Activated naive CD8-positive, alpha-beta T cell treated with anti-CD3 and anti-CD28 coated beads, Interleukin-2, amount 10 ng/mL, durations not matched to agents 7 days and 5 days (primary cell): ENCODE results near the gene PLS1. TPM values are rescaled to one million over a fixed set of nuclear protein-coding genes. Genes with fewer than 3 reads are reported as not detected.

Experiments
- ATAC-seq: fragments of 150-1000 bp; cut with Tn5 transposase; one replicate; pipeline ENCODE4 v1.10.0; 2021; ENCODE audit warnings: low read depth, moderate library complexity
- POLR2A ChIA-PET: fragments of 350-600 bp; sonication (Branson Sonifier 250); formaldehyde crosslinking; loops from one replicate; lab custom pipeline; 2021; ENCODE audit warnings: antibody characterized with exemption; lab: Charles Lee
- DNase-seq: peaks from one replicate; pipeline ENCODE4 v3.0.0; 2021
- H3K27ac Mint-ChIP-seq: one replicate; pipeline ENCODE4 v1.8.0; 2022; ENCODE audit warnings: mild to moderate bottlenecking, mixed read lengths
- H3K27me3 Mint-ChIP-seq: one replicate; pipeline ENCODE4 v1.8.0; 2022; ENCODE audit warnings: mild to moderate bottlenecking, moderate library complexity, mixed read lengths
- H3K36me3 Mint-ChIP-seq: one replicate; pipeline ENCODE4 v1.8.0; 2021; ENCODE audit warnings: mild to moderate bottlenecking, mixed read lengths
- H3K4me1 Mint-ChIP-seq: one replicate; pipeline ENCODE4 v1.8.0; 2021; ENCODE audit warnings: mixed read lengths
- H3K4me3 Mint-ChIP-seq: one replicate; pipeline ENCODE4 v1.8.0; 2022; ENCODE audit warnings: mild to moderate bottlenecking, moderate library complexity, mixed read lengths
- H3K9me3 Mint-ChIP-seq: one replicate; pipeline ENCODE4 v1.8.0; 2021; ENCODE audit warnings: mixed read lengths
- total RNA-seq, 2 experiments: library from RNA; stranded (reverse); gene quantifications; one replicate each; pipeline ENCODE4 v1.2.3, GENCODE V29; 2021

Gene PLS1
- total RNA-seq, 2 experiments from 2014 or later = 2.6 to 3.1 TPM

DNA sequence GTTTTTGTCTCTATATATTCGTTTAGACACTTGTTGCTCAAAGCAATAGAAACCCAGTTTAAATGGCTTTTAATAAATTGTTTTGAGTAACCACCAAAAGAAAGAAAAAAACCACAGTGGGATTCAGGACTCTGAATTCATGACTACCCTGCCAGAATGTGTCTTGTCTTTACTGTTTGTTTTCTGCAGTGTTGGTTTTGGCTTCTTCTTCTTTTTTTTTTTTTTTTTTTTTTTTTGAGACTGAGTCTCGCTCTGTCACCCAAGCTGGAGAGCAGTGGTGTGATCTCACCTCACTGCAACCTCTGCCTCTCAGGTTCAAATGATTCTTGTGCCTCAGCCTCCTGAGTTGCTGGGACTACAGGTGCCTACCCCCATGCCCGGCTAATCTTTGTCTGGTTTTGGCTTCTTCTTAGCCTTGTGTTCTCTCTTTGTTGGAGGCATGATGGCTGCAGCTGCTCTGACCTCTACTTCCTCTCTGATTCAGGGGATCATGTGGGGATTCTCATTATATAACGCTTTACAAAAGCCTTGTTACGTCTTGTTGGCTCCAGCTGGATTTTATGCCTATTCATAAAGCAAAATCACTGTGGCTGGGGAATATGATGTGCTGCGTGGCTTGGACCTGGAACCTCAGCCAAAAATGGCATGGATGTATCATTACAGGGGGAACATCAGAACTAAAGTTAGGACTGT lies 54.0 kb downstream of the PLS1 start:
- POLR2A ChIA-PET = no interaction called here
- no peaks in the 10 kb centered on the region for H3K36me3 Mint-ChIP-seq

DNA sequence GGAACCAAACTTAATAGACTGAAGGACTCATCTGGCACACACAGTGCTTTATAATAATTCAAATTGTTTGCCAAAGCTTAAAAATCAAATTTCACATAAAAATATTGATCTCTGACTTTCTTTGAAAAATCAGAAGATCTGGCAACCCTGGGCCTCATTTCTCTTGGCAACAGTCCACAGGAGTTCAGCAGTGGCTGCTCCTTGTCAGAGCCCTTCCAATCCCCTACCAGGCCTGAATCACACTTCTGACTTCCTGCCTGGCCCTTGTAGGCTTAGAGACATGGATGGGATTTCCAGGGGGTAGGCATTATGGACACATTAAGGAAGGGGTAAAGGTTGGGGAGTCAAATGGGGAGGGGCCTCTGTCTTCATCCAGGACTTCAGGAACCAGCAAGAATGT lies 55.5 kb downstream of the PLS1 start:
- H3K36me3 Mint-ChIP-seq = no peaks in the 10 kb centered on the region
- POLR2A ChIA-PET = no interaction called here
- H3K27me3 Mint-ChIP-seq = no peaks in the 10 kb centered on the region
- no peak overlapping the region for H3K4me3 Mint-ChIP-seq
- H3K9me3 Mint-ChIP-seq = no peaks in the 10 kb centered on the region
- H3K4me1 Mint-ChIP-seq = no peaks in the 10 kb centered on the region
- no peak for DNase-seq
- ATAC-seq = no peak
- no peak overlapping the region for H3K27ac Mint-ChIP-seq

More for the DNA sequence above, 54.0 kb downstream of the PLS1 start:
- no peak overlapping the region for H3K27ac Mint-ChIP-seq
- DNase-seq (no peak), ATAC-seq (no peak)
- H3K4me3 Mint-ChIP-seq = no peak overlapping the region
- H3K27me3 Mint-ChIP-seq = no peaks in the 10 kb centered on the region
- no peaks in the 10 kb centered on the region for H3K9me3 Mint-ChIP-seq
- no peaks in the 10 kb centered on the region for H3K4me1 Mint-ChIP-seq

DNA sequence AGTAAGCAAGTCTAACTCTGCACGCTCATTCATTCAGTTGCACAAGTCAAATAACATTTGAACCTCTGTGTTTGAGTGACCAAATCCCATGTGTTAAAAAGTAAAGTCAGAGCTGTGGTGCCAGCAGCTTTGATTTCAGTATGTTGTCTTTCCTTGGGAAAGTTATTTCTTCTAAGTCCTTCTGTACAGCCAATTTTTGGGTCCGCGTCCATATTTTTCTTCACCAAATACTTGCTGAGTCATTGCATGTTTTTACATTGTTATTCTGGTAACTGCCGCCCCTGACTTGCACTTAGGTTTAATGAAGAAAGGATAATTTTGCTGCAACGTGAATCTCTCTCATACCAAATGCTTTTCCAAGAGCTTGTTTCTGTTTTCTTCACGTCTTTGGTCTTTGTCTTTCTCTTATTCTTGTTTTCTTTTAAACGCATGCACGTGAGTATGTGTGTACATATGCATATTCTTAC lies 56.7 kb downstream of the PLS1 start:
- Mint-ChIP-seq H3K27me3 (no peaks in the 10 kb centered on the region), H3K27ac (no peak overlapping the region), H3K4me3 (no peak overlapping the region), H3K4me1 (no peaks in the 10 kb centered on the region), H3K9me3 (no peaks in the 10 kb centered on the region), H3K36me3 (no peaks in the 10 kb centered on the region)
- POLR2A ChIA-PET = no interaction called here
- ATAC-seq = no peak
- no peak for DNase-seq

DNA sequence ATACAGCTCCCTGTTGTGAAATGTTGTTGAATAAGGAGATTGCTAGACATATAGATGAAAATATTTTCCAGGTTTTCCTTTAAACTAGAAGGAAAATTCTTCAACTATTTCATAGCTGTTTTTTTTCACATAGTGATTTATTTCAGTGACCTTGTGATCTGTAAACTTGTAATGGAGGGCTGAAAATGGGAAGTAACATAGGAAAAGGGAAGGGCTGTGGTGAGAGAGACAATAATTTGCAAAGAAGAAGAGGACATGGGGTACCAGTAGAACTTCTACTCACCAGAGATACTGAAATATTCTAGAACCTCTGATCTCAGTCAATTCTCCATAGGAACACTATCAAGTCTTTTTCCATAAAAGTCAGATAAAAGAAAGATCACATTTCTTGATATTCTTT lies 60.4 kb downstream of the PLS1 start:
- POLR2A ChIA-PET = no interaction called here
- DNase-seq (no peak), ATAC-seq (no peak)
- Mint-ChIP-seq H3K4me3 (no peak overlapping the region), H3K9me3 (no peaks in the 10 kb centered on the region), H3K27me3 (no peaks in the 10 kb centered on the region), H3K4me1 (no peaks in the 10 kb centered on the region), H3K27ac (no peak overlapping the region), H3K36me3 (no peaks in the 10 kb centered on the region)

DNA sequence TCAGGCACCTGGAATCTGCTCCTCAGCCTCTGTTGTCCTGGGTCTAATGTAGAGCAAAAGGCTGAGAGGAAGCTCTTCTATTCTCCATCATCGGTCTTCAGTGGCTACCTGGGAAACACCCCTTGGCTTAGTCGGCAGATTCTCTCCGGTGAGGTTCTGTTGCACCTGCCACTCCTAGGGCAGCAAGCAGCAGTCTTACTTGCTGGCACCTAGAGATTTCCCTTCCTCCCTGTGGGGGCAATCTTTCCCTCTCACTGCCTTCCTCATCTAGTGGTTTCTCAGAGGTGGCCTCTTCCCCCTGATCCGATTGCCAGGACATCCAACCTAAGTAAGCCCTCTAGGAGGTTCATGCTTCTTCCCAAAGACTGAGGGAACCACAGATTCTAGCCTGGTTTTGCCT lies 60.8 kb downstream of the PLS1 start:
- ATAC-seq (no peak), DNase-seq (no peak)
- Mint-ChIP-seq H3K27me3 (no peaks in the 10 kb centered on the region), H3K27ac (no peak overlapping the region), H3K4me1 (no peaks in the 10 kb centered on the region), H3K36me3 (no peaks in the 10 kb centered on the region), H3K4me3 (no peak overlapping the region), H3K9me3 (no peaks in the 10 kb centered on the region)
- POLR2A ChIA-PET = no interaction called here

DNA sequence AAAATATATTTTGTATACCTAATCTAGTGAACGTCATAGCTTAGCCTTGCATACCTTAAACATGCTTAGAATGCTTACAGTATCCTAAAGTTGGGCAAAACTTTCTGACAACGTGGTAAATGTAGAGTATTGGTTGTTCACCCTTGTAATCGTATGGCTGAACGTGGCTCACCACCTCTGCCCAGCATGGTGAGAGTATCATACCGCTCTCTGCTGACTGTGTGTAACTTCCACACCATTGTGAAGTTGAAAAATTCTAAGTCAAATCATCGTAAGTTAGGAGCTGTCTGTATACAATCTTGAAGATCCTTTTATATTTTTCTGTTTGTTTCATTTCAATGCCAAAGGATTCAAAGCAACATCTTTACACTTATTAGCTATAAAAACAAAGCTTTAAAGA lies 64.2 kb downstream of the PLS1 start:
- Mint-ChIP-seq H3K4me1 (no peaks in the 10 kb centered on the region), H3K4me3 (no peak overlapping the region), H3K27ac (no peak overlapping the region), H3K36me3 (no peaks in the 10 kb centered on the region), H3K27me3 (no peaks in the 10 kb centered on the region), H3K9me3 (no peaks in the 10 kb centered on the region)
- DNase-seq (no peak), ATAC-seq (no peak)
- POLR2A ChIA-PET = no interaction called here

DNA sequence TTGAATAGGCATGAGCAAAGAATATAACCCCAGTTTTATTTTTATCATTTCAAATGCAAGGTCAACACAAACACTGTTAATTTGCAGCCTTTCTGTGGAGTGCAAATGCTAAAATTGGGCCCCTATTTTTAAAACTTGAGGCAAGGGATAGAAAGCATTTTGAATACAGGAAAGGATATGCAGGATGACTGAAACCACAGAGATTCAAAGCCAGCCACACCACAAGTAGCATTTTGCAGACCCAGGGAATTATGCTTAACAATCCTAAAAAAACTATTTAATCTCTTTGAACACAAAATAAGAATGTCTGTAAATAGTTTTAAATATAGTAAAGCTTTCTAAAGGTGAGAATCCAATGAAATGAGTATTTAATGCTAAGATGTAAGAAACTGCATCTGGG lies 64.7 kb downstream of the PLS1 start:
- Mint-ChIP-seq H3K9me3 (no peaks in the 10 kb centered on the region), H3K27ac (no peak overlapping the region), H3K36me3 (no peaks in the 10 kb centered on the region), H3K4me3 (no peak overlapping the region), H3K27me3 (no peaks in the 10 kb centered on the region), H3K4me1 (no peaks in the 10 kb centered on the region)
- no peak for ATAC-seq
- DNase-seq = no peak
- POLR2A ChIA-PET = no interaction called here

DNA sequence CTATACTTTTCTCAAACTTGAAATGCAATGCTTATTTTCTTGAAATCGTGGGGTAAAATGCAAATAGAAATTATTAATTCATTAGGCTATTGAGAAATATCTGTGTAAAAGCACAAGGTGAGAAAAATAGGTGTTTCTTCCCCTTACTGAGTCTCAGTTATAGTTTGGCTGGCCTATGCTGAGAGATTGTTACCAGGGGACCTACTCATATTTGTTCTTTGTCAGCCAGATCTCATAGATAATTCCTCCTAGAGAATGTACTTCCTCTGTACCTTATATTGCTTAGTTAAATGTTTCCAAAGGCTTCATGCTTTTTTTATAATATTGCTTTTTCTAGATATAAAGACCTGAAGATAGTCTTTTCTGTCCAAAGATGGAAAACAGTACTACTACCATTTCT lies 67.7 kb downstream of the PLS1 start:
- ATAC-seq (no peak), DNase-seq (no peak)
- H3K9me3 Mint-ChIP-seq = no peaks in the 10 kb centered on the region
- POLR2A ChIA-PET = no interaction called here
- H3K36me3 Mint-ChIP-seq = no peaks in the 10 kb centered on the region
- H3K4me3 Mint-ChIP-seq = no peak overlapping the region
- H3K27me3 Mint-ChIP-seq = no peaks in the 10 kb centered on the region
- no peaks in the 10 kb centered on the region for H3K4me1 Mint-ChIP-seq
- no peak overlapping the region for H3K27ac Mint-ChIP-seq

DNA sequence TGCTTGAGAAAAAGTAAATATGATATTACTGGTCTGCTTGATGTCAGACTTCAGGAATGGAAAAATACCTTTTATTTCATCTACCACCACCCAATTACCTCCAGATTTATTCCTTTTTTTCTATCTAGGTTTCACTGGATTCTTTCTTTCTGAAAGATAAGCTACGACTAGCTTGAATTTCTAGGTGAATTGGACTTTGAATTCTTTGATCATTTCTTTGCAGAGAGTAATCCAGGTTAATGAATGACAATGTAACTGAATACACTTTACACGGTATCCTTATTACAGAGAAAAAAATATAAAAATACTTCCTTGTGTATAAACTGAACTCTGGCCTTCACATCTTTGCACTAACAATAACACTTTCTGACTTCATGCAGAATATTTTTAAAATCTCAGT lies 68.1 kb downstream of the PLS1 start:
- POLR2A ChIA-PET = no interaction called here
- no peak for DNase-seq
- Mint-ChIP-seq H3K27me3 (no peaks in the 10 kb centered on the region), H3K4me1 (no peaks in the 10 kb centered on the region), H3K36me3 (no peaks in the 10 kb centered on the region), H3K4me3 (no peak overlapping the region), H3K9me3 (no peaks in the 10 kb centered on the region), H3K27ac (no peak overlapping the region)
- ATAC-seq = no peak

DNA sequence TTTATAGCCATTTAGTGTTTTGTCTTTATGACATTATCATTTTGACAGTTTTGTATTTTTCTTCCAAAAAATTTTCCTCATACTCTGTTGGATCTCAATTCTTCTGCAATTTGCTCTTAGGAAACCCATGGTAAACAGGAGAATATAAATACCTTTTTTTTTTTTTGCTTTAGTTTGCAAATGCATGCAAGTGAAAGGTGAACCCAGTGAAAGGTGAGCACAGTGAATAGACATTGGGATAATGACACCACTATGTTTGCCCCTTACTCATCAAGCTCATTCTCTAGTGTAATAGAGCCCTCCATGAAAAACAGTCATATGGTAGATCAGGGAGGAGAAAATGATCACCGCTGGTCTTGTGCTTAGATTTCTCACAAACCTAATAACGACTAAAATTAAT lies 68.6 kb downstream of the PLS1 start:
- Mint-ChIP-seq H3K27ac (no peak overlapping the region), H3K36me3 (no peaks in the 10 kb centered on the region), H3K27me3 (no peaks in the 10 kb centered on the region), H3K4me3 (no peak overlapping the region), H3K4me1 (no peaks in the 10 kb centered on the region), H3K9me3 (no peaks in the 10 kb centered on the region)
- DNase-seq (no peak), ATAC-seq (no peak)
- POLR2A ChIA-PET = no interaction called here

DNA sequence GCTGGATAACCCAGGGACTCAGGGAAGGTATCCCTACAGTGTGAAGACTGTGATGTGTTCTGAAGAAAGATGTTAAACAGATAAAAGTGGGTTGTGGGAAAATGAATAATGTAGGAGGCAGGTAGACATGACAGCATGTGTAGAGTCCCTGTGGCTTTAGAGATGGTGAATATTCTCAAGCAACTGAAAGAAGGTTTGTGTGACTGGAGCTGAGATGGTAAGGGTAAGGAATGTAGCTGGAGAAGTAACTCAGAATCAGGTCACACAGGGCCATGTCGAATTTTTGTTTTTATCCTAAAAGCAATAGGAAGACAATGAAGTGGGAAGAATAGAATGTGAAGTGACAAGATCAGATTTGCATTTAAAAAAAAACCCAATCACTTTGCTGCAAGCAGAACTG lies 73.9 kb downstream of the PLS1 start:
- no peak overlapping the region for H3K4me3 Mint-ChIP-seq
- POLR2A ChIA-PET = no interaction called here
- ATAC-seq = no peak

DNA sequence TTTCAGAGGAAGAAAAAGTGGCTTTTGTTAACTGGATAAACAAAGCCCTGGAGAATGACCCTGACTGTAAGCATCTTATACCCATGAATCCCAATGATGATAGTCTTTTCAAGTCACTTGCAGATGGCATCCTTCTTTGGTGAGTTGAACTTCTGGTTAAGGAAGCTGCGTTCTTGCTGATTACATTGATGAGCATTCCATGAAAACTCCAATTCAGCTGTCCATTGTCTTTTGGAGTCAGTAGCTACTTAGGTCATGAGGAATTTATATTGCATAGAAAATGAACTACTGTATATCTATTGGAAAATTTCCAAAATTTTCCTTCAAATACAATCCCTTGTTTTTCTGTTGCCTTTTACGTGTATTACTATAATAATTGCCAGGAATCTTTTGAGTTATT lies 80.0 kb downstream of the PLS1 start:
- Mint-ChIP-seq H3K27ac (no peak overlapping the region), H3K4me1 (no peaks in the 10 kb centered on the region), H3K27me3 (no peaks in the 10 kb centered on the region), H3K36me3 (no peaks in the 10 kb centered on the region), H3K9me3 (no peaks in the 10 kb centered on the region), H3K4me3 (no peak overlapping the region)
- DNase-seq (no peak), ATAC-seq (no peak)
- POLR2A ChIA-PET = no interaction called here

More for the DNA sequence above, 73.9 kb downstream of the PLS1 start:
- Mint-ChIP-seq H3K36me3 (no peaks in the 10 kb centered on the region), H3K4me1 (no peaks in the 10 kb centered on the region), H3K27ac (no peak overlapping the region), H3K9me3 (no peaks in the 10 kb centered on the region), H3K27me3 (no peaks in the 10 kb centered on the region)
- DNase-seq = no peak

DNA sequence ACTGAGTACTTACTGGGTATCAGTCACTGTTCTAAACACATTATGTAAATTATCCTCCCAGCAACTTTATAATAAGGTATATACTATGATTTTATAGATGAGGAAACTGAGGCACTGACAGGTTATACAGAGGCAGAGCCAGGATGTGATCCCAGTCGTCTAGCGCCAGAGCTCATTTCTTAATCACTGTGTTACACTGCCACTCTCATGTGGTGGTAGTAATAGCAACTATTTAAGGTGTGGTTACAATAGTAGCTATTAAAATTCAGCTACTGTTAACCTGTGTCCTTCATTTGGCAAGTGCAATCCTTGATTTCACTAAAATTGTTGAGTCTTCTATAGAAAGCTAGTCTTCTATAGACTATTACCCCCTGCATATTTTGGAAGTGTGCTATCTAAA lies 84.5 kb downstream of the PLS1 start:
- no peaks in the 10 kb centered on the region for H3K27me3 Mint-ChIP-seq
- no peaks in the 10 kb centered on the region for H3K36me3 Mint-ChIP-seq
- DNase-seq = no peak
- H3K4me3 Mint-ChIP-seq = no peak overlapping the region
- POLR2A ChIA-PET = no interaction called here
- ATAC-seq = no peak
- H3K27ac Mint-ChIP-seq = no peak overlapping the region
- no peaks in the 10 kb centered on the region for H3K9me3 Mint-ChIP-seq
- H3K4me1 Mint-ChIP-seq = no peaks in the 10 kb centered on the region

DNA sequence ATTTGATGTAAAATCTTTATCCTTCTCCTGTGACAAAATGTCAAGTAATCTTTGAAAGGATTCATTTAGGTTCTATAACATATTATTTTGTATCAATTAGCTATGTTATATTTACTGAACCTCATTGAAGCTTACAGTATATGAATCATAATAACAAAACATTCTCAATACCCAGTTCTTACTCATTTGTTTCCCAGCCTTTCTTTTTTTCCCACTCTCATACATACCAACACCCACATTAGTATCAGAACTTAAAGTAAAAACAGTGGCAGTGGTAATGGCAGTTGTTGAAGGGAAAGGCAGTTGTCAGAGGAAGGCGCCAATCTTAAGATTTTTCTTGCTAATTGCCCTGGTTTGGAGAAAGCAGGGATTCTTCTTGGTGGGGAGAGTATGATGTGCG lies 94.4 kb downstream of the PLS1 start:
- DNase-seq (no peak), ATAC-seq (no peak)
- Mint-ChIP-seq H3K4me3 (no peak overlapping the region), H3K4me1 (no peaks in the 10 kb centered on the region), H3K9me3 (no peaks in the 10 kb centered on the region), H3K27ac (no peak overlapping the region), H3K36me3 (no peaks in the 10 kb centered on the region), H3K27me3 (no peaks in the 10 kb centered on the region)
- POLR2A ChIA-PET = no interaction called here

DNA sequence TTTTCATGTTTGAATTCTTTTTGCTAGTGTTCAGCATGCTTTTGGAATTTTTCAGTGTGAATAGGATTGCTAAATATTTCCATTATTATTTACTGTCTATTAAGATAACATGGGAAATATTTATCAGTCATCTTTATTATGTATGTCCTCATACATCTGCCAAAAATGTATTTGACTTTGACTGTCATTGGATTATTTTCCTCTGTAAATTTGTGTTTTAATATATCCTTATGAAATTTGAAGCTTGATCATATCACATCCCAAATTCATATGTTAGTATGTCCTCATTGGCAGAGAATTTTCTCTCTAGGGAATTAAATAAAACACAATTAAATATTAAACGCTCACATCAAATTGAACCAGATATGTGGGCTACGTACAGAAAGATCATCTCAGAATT lies 95.3 kb downstream of the PLS1 start:
- H3K27me3 Mint-ChIP-seq = no peaks in the 10 kb centered on the region
- POLR2A ChIA-PET = no interaction called here
- H3K9me3 Mint-ChIP-seq = no peaks in the 10 kb centered on the region
- ATAC-seq = no peak
- H3K27ac Mint-ChIP-seq = no peak overlapping the region
- H3K4me1 Mint-ChIP-seq = no peaks in the 10 kb centered on the region
- H3K36me3 Mint-ChIP-seq = no peaks in the 10 kb centered on the region
- no peak for DNase-seq
- no peak overlapping the region for H3K4me3 Mint-ChIP-seq
